Measurements from ENCODE around the gene CLCN1.
"Not testable (repeated sequence)": the region's sequence is repeated elsewhere in the genome, so short reads cannot be mapped to it uniquely, and the experiment has no call there.

Gene CLCN1

GRCh38 chr7:143384661-143385631, 69.0 kb downstream of the CLCN1 start:
- no peak for DNase-seq (ENCODE audit: low read depth)

GRCh38 chr7:143385891-143386781, 70.2 kb downstream of the CLCN1 start:
- DNase-seq (ENCODE audit: low read depth), result no peak

- no peak for DNase-seq (ENCODE audit: low read depth)
These were observed 71.5 kb downstream of the CLCN1 start for GRCh38 chr7:143387156-143387975.

GRCh38 chr7:143388051-143388450, 72.1 kb downstream of the CLCN1 start:
- DNase-seq (ENCODE audit: low read depth), result no peak

- DNase-seq (ENCODE audit: low read depth), result no peak
These were observed 72.7 kb downstream of the CLCN1 start for GRCh38 chr7:143388491-143389101.

DNA sequence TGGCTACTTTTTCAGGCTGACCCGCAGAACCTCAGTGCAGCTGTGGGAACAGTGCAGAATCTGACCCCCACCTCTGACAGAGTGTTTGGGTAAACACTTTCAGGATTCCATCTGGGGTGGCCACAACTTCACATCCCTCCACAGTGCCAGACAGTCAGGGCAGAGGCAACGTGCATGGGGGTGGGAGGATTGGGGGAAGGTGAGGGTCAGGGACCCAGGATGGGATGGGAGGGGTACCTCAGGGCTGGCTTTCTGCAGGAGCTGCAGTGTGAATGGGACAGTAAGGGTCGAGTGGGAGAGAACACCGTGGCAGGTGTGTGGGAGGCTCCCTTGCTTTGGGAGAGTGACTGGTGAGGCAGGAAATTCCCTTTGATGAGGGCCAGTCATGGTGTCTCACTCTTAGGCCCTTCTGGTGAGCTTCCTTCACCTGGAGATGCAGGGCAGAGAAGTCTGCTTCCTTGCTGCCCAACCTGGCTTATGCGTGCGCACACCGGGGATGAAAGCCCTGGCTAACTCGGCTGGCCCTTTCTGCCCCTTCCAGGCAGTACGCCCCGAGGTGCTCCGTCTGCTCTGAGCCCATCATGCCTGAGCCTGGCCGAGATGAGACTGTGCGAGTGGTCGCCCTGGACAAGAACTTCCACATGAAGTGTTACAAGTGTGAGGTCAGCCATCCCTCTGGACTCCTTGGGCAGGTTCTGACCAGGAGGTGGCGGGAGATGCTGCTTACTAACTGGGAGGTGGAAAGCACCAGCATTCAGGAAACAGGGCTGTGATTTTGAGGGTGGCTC, 73.6 kb downstream of the CLCN1 start:
- no peak for DNase-seq (ENCODE audit: low read depth)

DNA sequence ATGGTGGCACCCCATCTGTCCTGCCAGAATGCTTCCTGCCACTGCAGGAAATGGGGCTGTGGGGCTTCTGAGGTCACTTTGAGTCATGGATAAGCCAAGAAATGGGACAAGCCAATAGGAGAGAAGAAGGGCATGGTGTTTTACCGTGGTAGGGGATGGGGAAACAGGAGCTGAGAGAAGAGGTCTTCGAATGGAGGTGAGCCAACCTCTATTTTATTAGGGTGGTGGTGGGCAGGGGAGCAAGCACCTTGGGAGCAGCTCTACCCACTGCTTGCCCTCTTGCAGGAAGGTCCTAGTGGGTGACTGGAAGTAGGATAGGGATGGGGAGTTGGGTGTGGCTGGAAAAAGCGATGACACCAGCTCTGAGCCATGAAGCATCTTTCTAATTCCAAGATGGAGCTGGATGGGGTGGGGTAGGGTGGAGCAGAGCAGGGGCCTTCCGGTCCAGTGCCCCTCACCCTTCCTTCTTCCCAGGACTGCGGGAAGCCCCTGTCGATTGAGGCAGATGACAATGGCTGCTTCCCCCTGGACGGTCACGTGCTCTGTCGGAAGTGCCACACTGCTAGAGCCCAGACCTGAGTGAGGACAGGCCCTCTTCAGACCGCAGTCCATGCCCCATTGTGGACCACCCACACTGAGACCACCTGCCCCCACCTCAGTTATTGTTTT, 74.3 kb downstream of the CLCN1 start:
- DNase-seq (ENCODE audit: low read depth), result no peak

- no peak for DNase-seq (ENCODE audit: low read depth)
These were observed 74.9 kb downstream of the CLCN1 start for GRCh38 chr7:143390773-143391317.

DNA sequence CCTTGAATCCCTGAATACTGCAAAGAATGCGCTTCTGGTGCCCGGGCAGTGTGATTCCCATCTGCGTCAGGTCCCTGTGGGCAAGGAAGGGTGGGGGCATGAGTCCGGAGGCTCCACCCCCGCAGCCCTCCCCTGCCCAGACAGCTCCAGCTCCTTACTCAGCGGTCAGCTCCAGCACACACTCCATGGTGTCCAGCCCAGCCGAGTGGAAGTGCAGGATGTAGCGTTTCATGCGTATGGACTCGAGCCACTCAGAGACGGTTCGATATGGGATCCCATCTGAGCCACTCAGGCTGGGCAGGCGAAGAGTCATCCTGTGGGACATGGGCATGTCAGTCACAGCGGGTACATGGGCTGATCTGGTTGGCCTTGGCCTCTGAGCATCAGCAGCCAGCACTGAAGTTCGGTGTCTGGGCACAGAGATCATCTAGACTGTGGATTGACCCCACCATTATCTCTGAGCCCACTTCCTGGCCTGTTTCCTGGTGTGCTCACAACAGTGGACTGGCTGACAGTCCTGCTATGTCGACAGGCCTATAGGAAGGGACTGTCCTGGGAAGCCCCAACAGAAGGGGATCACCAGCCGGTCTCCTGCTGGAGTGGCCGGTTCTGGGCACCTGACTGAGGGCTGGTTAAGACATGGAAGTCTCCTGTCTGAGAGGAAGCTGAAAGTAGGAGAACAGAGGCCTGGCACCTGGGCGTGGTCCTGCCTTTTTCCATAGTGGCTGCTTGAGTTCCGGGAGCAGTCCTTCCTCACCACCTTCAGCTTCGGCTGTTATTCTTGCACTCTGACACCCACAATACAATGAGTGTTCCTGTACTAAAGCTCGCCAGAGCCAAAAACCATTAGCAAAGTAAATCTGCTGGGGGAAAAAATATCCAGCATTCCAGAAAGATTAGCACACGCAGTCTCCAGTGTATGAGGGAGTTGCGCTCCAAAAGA, 75.8 kb downstream of the CLCN1 start:
- DNase-seq (ENCODE audit: low read depth), result no peak

DNA sequence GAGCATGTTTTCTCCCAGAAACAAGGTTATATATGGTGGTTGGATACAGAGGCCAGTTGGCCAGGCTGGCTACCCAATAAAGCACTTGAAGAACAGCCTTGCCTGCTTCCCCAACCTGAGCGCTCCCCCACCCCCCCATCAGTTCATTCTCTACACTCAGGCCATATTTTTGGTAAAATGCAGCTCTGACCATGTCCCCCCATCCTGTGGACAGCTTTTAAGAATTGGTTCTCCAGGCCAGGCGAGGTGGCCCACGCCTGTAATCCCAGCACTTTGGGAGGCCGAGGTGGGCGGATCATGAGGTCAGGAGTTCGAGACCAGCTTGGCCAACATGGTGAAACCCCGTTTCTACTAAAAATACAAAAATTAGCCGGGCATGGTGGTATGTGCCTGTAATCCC, 76.5 kb downstream of the CLCN1 start:
- not testable (repeated sequence) for DNase-seq (ENCODE audit: low read depth)

DNA sequence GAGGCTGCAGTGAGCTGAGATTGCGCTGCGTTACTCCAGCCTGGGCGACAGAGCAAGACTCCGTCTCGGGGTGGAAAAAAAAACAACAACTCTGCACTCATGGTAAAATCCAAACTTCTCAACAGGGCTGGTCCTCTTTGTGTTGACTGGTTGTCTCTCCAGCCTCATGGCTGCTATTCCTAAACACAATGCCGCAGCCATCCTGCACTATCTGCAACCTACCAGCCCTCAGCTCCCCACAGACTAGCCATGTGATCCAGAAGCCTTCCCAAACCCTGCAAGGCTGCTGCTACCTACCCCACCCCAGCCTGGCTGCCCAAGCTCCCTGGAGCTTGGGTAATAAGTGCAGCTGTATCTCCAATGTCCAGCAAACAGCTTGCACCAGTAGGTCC, 77.0 kb downstream of the CLCN1 start:
- no peak for DNase-seq (ENCODE audit: low read depth)

DNA sequence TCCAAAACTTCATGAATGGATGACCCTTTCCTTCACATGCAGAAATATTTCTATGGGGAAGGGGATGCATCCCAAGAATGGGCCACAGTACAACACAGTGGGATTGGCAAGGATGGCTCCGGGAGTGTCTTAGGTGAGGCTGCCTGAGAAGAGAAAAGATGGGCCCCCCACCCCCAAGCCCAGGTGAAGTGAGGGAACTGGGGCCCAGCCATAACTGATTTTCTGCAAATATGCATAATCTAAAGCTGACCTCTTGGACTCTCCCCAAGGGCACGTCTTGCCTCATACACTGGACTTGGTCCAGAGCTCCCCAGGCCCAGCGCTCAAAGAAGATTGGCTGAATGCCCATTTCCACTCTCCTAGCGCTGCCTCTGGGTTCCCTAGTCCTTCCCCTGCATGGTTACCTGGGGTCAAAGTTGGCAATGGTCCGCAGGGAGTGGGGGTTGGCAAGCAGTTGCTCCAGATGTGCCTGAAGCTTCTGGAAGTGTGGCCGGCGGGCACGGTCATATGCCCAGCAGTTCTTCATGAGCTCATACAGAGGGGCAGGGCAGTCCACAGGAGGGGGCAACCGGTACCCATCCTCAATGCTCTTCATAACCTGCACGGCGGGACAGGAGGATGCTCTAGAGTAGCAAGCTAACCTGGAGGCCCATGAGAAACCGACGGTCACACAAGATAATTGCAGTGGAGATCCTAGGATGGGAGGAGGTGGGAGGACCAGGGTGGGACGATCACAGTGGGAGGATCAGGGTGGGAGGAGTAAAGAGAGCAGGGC, 77.5 kb downstream of the CLCN1 start:
- DNase-seq (ENCODE audit: low read depth), result no peak

GRCh38 chr7:143394068-143394467, 78.2 kb downstream of the CLCN1 start:
- no peak for DNase-seq (ENCODE audit: low read depth)

DNA sequence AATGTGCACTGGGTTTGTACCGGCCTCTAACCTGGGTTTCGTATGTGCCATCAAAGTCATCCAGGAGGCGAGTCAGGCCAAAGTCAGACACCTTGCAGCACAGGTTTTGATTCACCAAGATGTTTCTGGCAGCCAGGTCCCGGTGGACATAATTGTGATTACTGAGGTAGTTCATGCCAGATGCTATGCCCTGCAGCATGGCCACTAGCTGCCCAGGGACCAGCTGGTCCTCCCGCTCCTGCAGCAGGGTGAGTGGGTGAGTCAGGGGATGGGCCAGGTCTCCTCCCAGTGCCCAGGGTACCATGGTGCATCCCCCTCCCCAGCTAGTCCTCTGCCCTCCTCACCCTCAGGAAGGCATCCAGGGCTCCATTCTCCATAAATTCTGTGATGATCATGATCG, 78.9 kb downstream of the CLCN1 start:
- no peak for DNase-seq (ENCODE audit: low read depth)

GRCh38 chr7:143395187-143396149, 79.6 kb downstream of the CLCN1 start:
- no peak for DNase-seq (ENCODE audit: low read depth)

DNA sequence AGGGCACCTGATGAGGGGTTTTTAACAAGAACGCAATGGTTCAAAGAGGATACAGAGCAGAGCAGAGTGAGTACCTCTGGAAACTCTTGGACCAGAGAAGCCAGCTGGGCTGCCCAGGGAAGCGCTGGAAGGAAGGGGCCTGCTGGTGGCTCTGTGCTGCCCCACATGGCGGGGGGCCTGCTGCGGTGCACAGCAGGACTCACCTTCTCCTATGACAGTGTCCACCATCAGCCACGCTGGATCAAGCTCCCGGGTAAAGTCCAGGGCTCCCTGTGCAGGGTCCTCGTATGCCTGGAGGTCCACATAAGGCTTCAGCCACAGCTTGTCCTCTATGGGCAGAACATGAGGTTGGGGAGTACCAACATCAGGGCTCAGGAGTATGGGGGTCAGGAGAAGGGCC, 80.3 kb downstream of the CLCN1 start:
- DNase-seq (ENCODE audit: low read depth), result no peak
